ENCODE results near the gene KCNQ1.

GRCh38 chr11:2754008-2754407, 309.2 kb downstream of the KCNQ1 start:
- no peak for TF ChIP-seq POLR2A (IDR thresholded peaks at IDR 0.05)
- no peak for TF ChIP-seq CTCF (IDR thresholded peaks at IDR 0.05)
